Skin of body (tissue), 2 donors: Measurements from ENCODE around the gene F7. TPM values are rescaled to one million over a fixed set of nuclear protein-coding genes. Genes with fewer than 3 reads are reported as not detected.
A peak's percentile ranks its signal among the peaks of the same experiment; 100 is the strongest.
"Not testable (repeated sequence)": the region's sequence is repeated elsewhere in the genome, so short reads cannot be mapped to it uniquely, and the experiment has no call there.

Experiments
- DNase-seq: peaks from one replicate; lab custom pipeline; 2025; lab: John Stamatoyannopoulos, UW
- total RNA-seq: library from RNA; depleted of rRNA; stranded (reverse); fragments of >200 nt; gene quantifications from one replicate; pipeline ENCODE4 v1.2.3, GENCODE V29; 2014

Gene F7
- 2.2 TPM for total RNA-seq

GRCh38 chr13:113105032-113105920 lies at the start of gene F7:
Gene F7 (plus strand): TSS chr13:113105791. CDS start chr13:113105842, 51 bp downstream.
- DNase-seq: no peak

- no peak for DNase-seq
Observed at GRCh38 chr13:113057084-113057483, 48.5 kb upstream of the F7 start.

GRCh38 chr13:113057559-113057958 lies 48.0 kb upstream of the F7 start:
- not testable (repeated sequence) for DNase-seq

- DNase-seq: no peak
Observed at GRCh38 chr13:113058129-113058987, 47.2 kb upstream of the F7 start.

- no peak for DNase-seq
Observed at GRCh38 chr13:113058988-113059850, 46.4 kb upstream of the F7 start.

GRCh38 chr13:113059891-113060290 lies 45.7 kb upstream of the F7 start:
- no peak for DNase-seq

- no peak for DNase-seq
Observed at GRCh38 chr13:113060557-113061270, 44.9 kb upstream of the F7 start.

GRCh38 chr13:113061271-113061625 lies 44.3 kb upstream of the F7 start:
- no peak for DNase-seq

GRCh38 chr13:113061796-113062425 lies 43.7 kb upstream of the F7 start:
- no peak for DNase-seq

GRCh38 chr13:113062691-113063090 lies 42.9 kb upstream of the F7 start:
- no peak for DNase-seq

GRCh38 chr13:113063091-113063491 lies 42.5 kb upstream of the F7 start:
- DNase-seq: no peak

GRCh38 chr13:113064000-113064533 lies 41.5 kb upstream of the F7 start:
- DNase-seq: no peak

- DNase-seq: peak; percentile 72
Observed at GRCh38 chr13:113064534-113065405, 40.8 kb upstream of the F7 start.

- DNase-seq: no peak
Observed at GRCh38 chr13:113065406-113066141, 40.0 kb upstream of the F7 start.

GRCh38 chr13:113066142-113066455 lies 39.5 kb upstream of the F7 start:
- no peak for DNase-seq

- no peak for DNase-seq
Observed at GRCh38 chr13:113066746-113067145, 38.8 kb upstream of the F7 start.

GRCh38 chr13:113069861-113070805 lies 35.5 kb upstream of the F7 start:
- DNase-seq: no peak
